H1 (cell line): ENCODE results near the gene CACNA1B. TPM values are rescaled to one million over a fixed set of nuclear protein-coding genes. Genes with fewer than 3 reads are reported as not detected.

ENCODE experiments used
- CTCF ChIA-PET: fragments of 300-600 bp; sonication (Branson Sonifier 250); formaldehyde crosslinking; loops from one replicate; lab custom pipeline; 2021; ENCODE audit not compliant: partially characterized antibody; lab: Charles Lee
- POLR2A ChIA-PET: fragments of 300-600 bp; sonication (Branson Sonifier 250); formaldehyde crosslinking; loops from one replicate; lab custom pipeline; 2021; ENCODE audit warnings: inconsistent platforms; ENCODE audit not compliant: partially characterized antibody; lab: Charles Lee
- DNase-seq, 2 experiments: peaks; one replicate each; pipeline versions ENCODE4 v3.0.0 to v3.0.0-alpha.2; 2010 to 2022; ENCODE audit warnings: low spot score in 2 of 2, low read depth in 1 of 2, mixed read lengths in 1 of 2
- FAIRE-seq: peaks from 2 replicates; lab custom pipeline; 2011; peaks lifted over from hg19 to GRCh38; lab: Jason Lieb, UNC
- H2AFZ ChIP-seq: 2 replicates; pipeline ENCODE4 v1.8.1; 2012; ENCODE audit warnings: low read length, inconsistent platforms
- H2AK5ac ChIP-seq: 2 replicates; pipeline ENCODE4 v1.6.1; 2013; ENCODE audit warnings: low read depth, low read length
- H2BK120ac ChIP-seq: replicated peaks from 2 replicates; pipeline ENCODE3; 2013; ENCODE audit warnings: low read depth, low read length, inconsistent platforms
- H2BK12ac ChIP-seq: 2 replicates; pipeline ENCODE4 v1.6.1; 2013; ENCODE audit warnings: low read depth, low read length
- H2BK15ac ChIP-seq: 2 replicates; pipeline ENCODE4 v1.6.1; 2013; ENCODE audit warnings: low read length
- H2BK20ac ChIP-seq: 2 replicates; pipeline ENCODE4 v1.6.1; 2013; ENCODE audit warnings: low read length
- H2BK5ac ChIP-seq: 2 replicates; pipeline ENCODE4 v1.6.1; 2013; ENCODE audit warnings: low read depth, low read length
- H3K14ac ChIP-seq: 2 replicates; pipeline ENCODE4 v1.6.1; 2013; ENCODE audit warnings: inconsistent platforms; ENCODE audit not compliant: insufficient read length
- H3K18ac ChIP-seq: 2 replicates; pipeline ENCODE4 v1.6.1; 2013; ENCODE audit warnings: low read length; ENCODE audit errors: extremely low read depth
- H3K23ac ChIP-seq: 2 replicates; pipeline ENCODE4 v1.6.1; 2013; ENCODE audit warnings: inconsistent platforms; ENCODE audit not compliant: insufficient read length
- H3K23me2 ChIP-seq: 2 replicates; pipeline ENCODE4 v1.6.1; 2013; ENCODE audit warnings: low read depth, low read length
- H3K27ac ChIP-seq: 2 replicates; pipeline ENCODE4 v1.6.1; 2011; ENCODE audit warnings: low read depth, low read length, inconsistent platforms
- H3K27me3 ChIP-seq, 4 experiments: replicated peaks in 1 of 4; 1 replicate in 1 of 4; 2 replicates in 3 of 4; pipeline versions ENCODE4 v1.6.1 to v1.8.1; 2011 to 2013; ENCODE audit warnings: low read length in 3 of 4, mild to moderate bottlenecking in 3 of 4, inconsistent platforms in 2 of 4, mixed read lengths in 2 of 4, moderate library complexity in 1 of 4; ENCODE audit not compliant: control insufficient read depth in 3 of 4, insufficient read depth in 3 of 4; ENCODE audit errors: extremely low read depth in 1 of 4
- H3K36me3 ChIP-seq, 4 experiments: 2 replicates each; pipeline versions ENCODE4 v1.6.1 to v1.8.1; 2011 to 2013; ENCODE audit warnings: mild to moderate bottlenecking in 4 of 4, low read length in 3 of 4, moderate library complexity in 2 of 4, control low read depth in 1 of 4, inconsistent platforms in 1 of 4; ENCODE audit not compliant: insufficient read depth in 4 of 4, control insufficient read depth in 2 of 4
- H3K4ac ChIP-seq: replicated peaks from 2 replicates; pipeline ENCODE3; 2013; ENCODE audit warnings: low read length, low read depth, mixed read lengths, inconsistent platforms; ENCODE audit not compliant: insufficient read length
- H3K4me1 ChIP-seq, 4 experiments: replicated peaks in 1 of 4; 1 replicate in 1 of 4; 2 replicates in 3 of 4; pipeline versions ENCODE4 v1.6.1 to v1.8.1; 2011 to 2013; ENCODE audit warnings: low read length in 3 of 4, inconsistent platforms in 2 of 4, mixed read lengths in 1 of 4; ENCODE audit not compliant: insufficient read depth in 4 of 4, control insufficient read depth in 3 of 4
- H3K4me2 ChIP-seq, 2 experiments: 2 replicates each; pipeline versions ENCODE4 v1.6.1 to v1.8.1; 2011 to 2013; ENCODE audit warnings: low read depth in 2 of 2, low read length in 2 of 2, control low read depth in 1 of 2, inconsistent platforms in 1 of 2, mild to moderate bottlenecking in 1 of 2; ENCODE audit not compliant: insufficient read depth in 1 of 2
- H3K4me3 ChIP-seq, 4 experiments: fragments of 200-600, 300-600 bp in 1 of 4; sonication (generic), shearing (Covaris generic), sonication (Bioruptor Twin) in 1 of 4; 2 replicates each; pipeline versions ENCODE4 v1.5.1 to v1.8.1; 2011 to 2016; ENCODE audit warnings: low read length in 4 of 4, low read depth in 3 of 4, control low read depth in 2 of 4, inconsistent platforms in 2 of 4, mild to moderate bottlenecking in 2 of 4, mixed read lengths in 1 of 4, moderate library complexity in 1 of 4; ENCODE audit not compliant: insufficient read depth in 2 of 4; ENCODE audit errors: extremely low read depth in 1 of 4
- H3K56ac ChIP-seq: replicated peaks from 2 replicates; pipeline ENCODE3; 2013; ENCODE audit warnings: low read depth, mild to moderate bottlenecking, mixed read lengths, low read length, inconsistent platforms; ENCODE audit not compliant: insufficient read length
- H3K79me1 ChIP-seq: 2 replicates; pipeline ENCODE4 v1.6.1; 2013; ENCODE audit warnings: low read depth, low read length, control low read depth
- H3K79me2 ChIP-seq, 2 experiments: 2 replicates each; pipeline versions ENCODE4 v1.6.1 to v1.8.1; 2012 to 2013; ENCODE audit warnings: low read length in 2 of 2, mild to moderate bottlenecking in 2 of 2, inconsistent platforms in 1 of 2; ENCODE audit not compliant: insufficient read depth in 2 of 2, control insufficient read depth in 1 of 2
- H3K9ac ChIP-seq, 4 experiments: replicated peaks in 1 of 4; 1 replicate in 1 of 4; 2 replicates in 3 of 4; pipeline versions ENCODE4 v1.6.1 to v1.8.1; 2011 to 2013; ENCODE audit warnings: low read depth in 3 of 4, low read length in 3 of 4, control low read depth in 2 of 4, mild to moderate bottlenecking in 2 of 4, moderate library complexity in 2 of 4, inconsistent platforms in 1 of 4; ENCODE audit errors: extremely low read depth in 1 of 4
- H3K9me3 ChIP-seq, 2 experiments: 2 replicates each; pipeline versions ENCODE4 v1.6.1 to v1.8.1; 2012 to 2013; ENCODE audit warnings: mild to moderate bottlenecking in 2 of 2, moderate library complexity in 2 of 2, control low read depth in 1 of 2, inconsistent platforms in 1 of 2, low read depth in 1 of 2, low read length in 1 of 2, mixed read lengths in 1 of 2; ENCODE audit not compliant: insufficient read depth in 2 of 2
- H4K20me1 ChIP-seq, 2 experiments: replicated peaks in 1 of 2; 2 replicates each; pipeline versions ENCODE3 to v1.8.1; 2011 to 2013; ENCODE audit warnings: inconsistent platforms in 2 of 2, low read length in 2 of 2, mild to moderate bottlenecking in 1 of 2; ENCODE audit not compliant: insufficient read depth in 2 of 2, control insufficient read depth in 1 of 2
- H4K5ac ChIP-seq: 2 replicates; pipeline ENCODE4 v1.6.1; 2013; ENCODE audit warnings: low read length, low read depth, mixed read lengths, inconsistent platforms; ENCODE audit not compliant: insufficient read length
- H4K8ac ChIP-seq: 2 replicates; pipeline ENCODE4 v1.8.0; 2013; ENCODE audit warnings: mild to moderate bottlenecking, moderate library complexity, low read length, inconsistent platforms; ENCODE audit not compliant: insufficient read depth; ENCODE audit errors: extremely low read depth
- H4K91ac ChIP-seq: replicated peaks from 2 replicates; pipeline ENCODE3; 2013; ENCODE audit warnings: low read length, mixed read lengths, inconsistent platforms; ENCODE audit not compliant: insufficient read length
- ASH2L ChIP-seq: fragments of 200-600, 300-600 bp; sonication (generic); IDR thresholded peaks from one replicate; pipeline ENCODE4 v1.7.1; 2017; ENCODE audit warnings: low read length
- CBX5 ChIP-seq: fragments of 300-800, 300-1000 bp; sonication (generic); IDR thresholded peaks from 2 replicates; pipeline ENCODE4 v1.7.1; 2016; ENCODE audit warnings: antibody characterized with exemption, low read length, low read depth
- EZH2 ChIP-seq: fragments of 200-600 bp; sonication (generic); IDR thresholded peaks from 2 replicates; pipeline ENCODE4 v1.7.1; 2012; ENCODE audit warnings: low read depth, mild to moderate bottlenecking, moderate library complexity, low read length, inconsistent platforms; ENCODE audit not compliant: severe bottlenecking
- FOSL1 ChIP-seq: IDR thresholded peaks from 2 replicates; pipeline ENCODE4 v1.6.1; 2011; ENCODE audit warnings: mild to moderate bottlenecking, low read depth, low read length, moderate library complexity; ENCODE audit not compliant: insufficient read depth
- HDAC2 ChIP-seq, 2 experiments: fragments of 300-600 bp in 1 of 2; sonication (generic) in 1 of 2; IDR thresholded peaks; 2 replicates each; pipeline ENCODE4 v1.6.1; 2011 to 2012; ENCODE audit warnings: low read depth in 2 of 2, low read length in 2 of 2, mild to moderate bottlenecking in 2 of 2, moderate library complexity in 2 of 2, borderline replicate concordance in 1 of 2, inconsistent platforms in 1 of 2
- NANOG ChIP-seq: IDR thresholded peaks from 2 replicates; pipeline ENCODE4 v1.6.1; 2011; ENCODE audit warnings: low read length, low read depth, mild to moderate bottlenecking, inconsistent platforms; ENCODE audit not compliant: insufficient read depth, poor library complexity, severe bottlenecking
- RFX5 ChIP-seq: IDR thresholded peaks from 2 replicates; pipeline ENCODE4 v1.6.1; 2011; ENCODE audit warnings: low read depth, low read length, improper control_type of control experiment, borderline replicate concordance
- SIRT6 ChIP-seq: IDR thresholded peaks from one replicate; pipeline ENCODE4 v1.7.1; 2012; ENCODE audit warnings: low read length, inconsistent platforms
- SP2 ChIP-seq: IDR thresholded peaks from 2 replicates; pipeline ENCODE4 v1.6.1; 2012; ENCODE audit warnings: mild to moderate bottlenecking, low read length, inconsistent platforms
- SP4 ChIP-seq: IDR thresholded peaks from 2 replicates; pipeline ENCODE4 v1.6.1; 2012; ENCODE audit warnings: low read length, inconsistent platforms
- SRF ChIP-seq: IDR thresholded peaks from 2 replicates; pipeline ENCODE4 v1.6.1; 2011; ENCODE audit warnings: mild to moderate bottlenecking, low read depth, low read length, moderate library complexity
- SUZ12 ChIP-seq: fragments of 200-600 bp; sonication (generic); IDR thresholded peaks from 2 replicates; pipeline ENCODE4 v1.6.1; 2012; ENCODE audit warnings: mild to moderate bottlenecking, inconsistent platforms, low read length, moderate library complexity, mixed read lengths
- WGBS, 2 experiments: shearing (Covaris generic) in 1 of 2; methylation state at CpG; one replicate each; pipeline versions ENCODE4 v1.1.6 to v1.1.7; 2013 to 2015; ENCODE audit warnings: low lambda C conversion rate in 2 of 2, mixed read lengths in 2 of 2, inconsistent platforms in 1 of 2, low coverage in 1 of 2, missing lambda C conversion rate in 1 of 2; ENCODE audit not compliant: insufficient replicate concordance in 2 of 2, insufficient coverage in 1 of 2, insufficient read length in 1 of 2; ENCODE audit errors: extremely low coverage in 1 of 2, missing lambda C conversion rate in 1 of 2; 5-methylcytosine and 5-hydroxymethylcytosine counted together
- polyA plus RNA-seq, 7 experiments: library from polyadenylated mRNA; depleted of rRNA in 3 of 7; stranded (reverse) in 5 of 7; unstranded in 2 of 7; fragments of >200 nt in 5 of 7; fragments of 200-250 nt in 2 of 7; gene quantifications; 1 replicate in 5 of 7; 2 replicates in 1 of 7; 4 replicates in 1 of 7; pipeline versions ENCODE4 v1.2.1 to v1.2.3, GENCODE V29; 2011 to 2013; ENCODE audit warnings: missing spikeins in 2 of 7, mixed read lengths in 2 of 7
- total RNA-seq: library from RNA; stranded (reverse); fragmentation: NEBNext Ultra II Directional; extraction: Animal tissue kit (Norgen Biotek cat#: 25700); gene quantifications from 2 replicates; pipeline ENCODE4 v1.2.1, GENCODE V29; 2021
- TF ChIP-seq, protein P1 (sequence below): IDR thresholded peaks from 2 replicates; pipeline ENCODE4 v1.6.1; 2012; ENCODE audit warnings: inconsistent platforms

Gene CACNA1B
- total and polyA plus RNA-seq, 2 of the 8 experiments (the other 6 are each of a cell fraction or from before 2014, with no cell fraction given) = 1.5 to 5.7 TPM

DNA sequence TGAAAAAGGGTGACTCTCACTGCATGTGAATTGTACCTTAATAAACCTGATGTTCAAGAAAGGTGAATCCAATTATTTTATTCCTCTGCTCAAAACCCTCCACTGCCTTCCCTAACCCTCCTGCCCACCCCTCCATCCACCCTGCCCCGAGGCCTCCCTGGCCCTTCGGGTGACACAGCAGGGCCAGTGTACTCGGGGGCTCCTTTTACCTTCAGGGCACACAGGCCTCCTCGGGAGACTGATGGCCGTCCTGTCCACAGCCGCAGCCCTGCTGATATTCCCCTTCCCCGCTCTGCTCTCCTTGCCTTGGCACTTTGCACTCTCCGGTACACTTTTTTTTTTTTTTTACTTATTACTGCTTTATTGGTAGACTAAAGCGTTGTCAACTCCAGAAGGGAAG is 234.0 kb downstream of the CACNA1B start:
- Histone ChIP-seq H3K14ac (no peak overlapping the region), H4K5ac (no peak overlapping the region), H2BK15ac (no peak overlapping the region), H3K4me3 (no peak overlapping the region), H3K9ac (no peak overlapping the region), H3K27me3 (no peaks in the 10 kb centered on the region), H3K56ac (no peak overlapping the region), H2BK12ac (no peak overlapping the region), H4K8ac (no peak overlapping the region), H3K4me1 (no peaks in the 10 kb centered on the region), H4K20me1 (no peaks in the 10 kb centered on the region), H2AFZ (no peak overlapping the region), H3K27ac (no peak overlapping the region), H4K91ac (no peak overlapping the region), H3K4me2 (no peak overlapping the region), H2AK5ac (no peak overlapping the region), H3K23me2 (no peaks in the 10 kb centered on the region), H2BK120ac (no peak overlapping the region), H3K79me2 (no peaks in the 10 kb centered on the region), H3K9me3 (peaks cover 58 to 69% of the 10 kb centered on the region in 2 experiments), H3K36me3 (no peaks in the 10 kb centered on the region), H2BK20ac (no peak overlapping the region), H3K79me1 (no peaks in the 10 kb centered on the region), H3K18ac (no peak overlapping the region), H2BK5ac (no peak overlapping the region), H3K4ac (no peak overlapping the region), H3K23ac (no peak overlapping the region)
- CTCF ChIA-PET = interaction anchor here (1.3 kb wide), 1 partner anchor 11 kb away, joined by 3 read pairs; no protein-coding TSS in a partner anchor
- POLR2A ChIA-PET = interaction anchor here (1.2 kb wide), 1 partner anchor 12 kb away, joined by 3 read pairs; no protein-coding TSS in a partner anchor
- DNase-seq = no peak
- WGBS, 2 experiments = 90% methylated on average over 9 of the region's 9 CpGs; no CpG with 5 or more reads in 1 of the 2 experiments
- TF ChIP-seq SRF = no peak
- no peak for TF ChIP-seq RFX5
- TF ChIP-seq SP2 = no peak
- no peak for TF ChIP-seq FOSL1
- TF ChIP-seq, protein P1, sequence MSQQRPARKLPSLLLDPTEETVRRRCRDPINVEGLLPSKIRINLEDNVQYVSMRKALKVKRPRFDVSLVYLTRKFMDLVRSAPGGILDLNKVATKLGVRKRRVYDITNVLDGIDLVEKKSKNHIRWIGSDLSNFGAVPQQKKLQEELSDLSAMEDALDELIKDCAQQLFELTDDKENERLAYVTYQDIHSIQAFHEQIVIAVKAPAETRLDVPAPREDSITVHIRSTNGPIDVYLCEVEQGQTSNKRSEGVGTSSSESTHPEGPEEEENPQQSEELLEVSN = no peak
- TF ChIP-seq CBX5 = no peak
- TF ChIP-seq SIRT6 = no peak
- TF ChIP-seq SUZ12 = no peak
- TF ChIP-seq ASH2L = no peak
- TF ChIP-seq HDAC2 (IDR thresholded peaks at IDR 0.05; ENCODE audit: borderline replicate concordance in 1 of 2, low read depth in 2 of 2, low read length in 2 of 2) = no peak
- TF ChIP-seq NANOG = no peak
- TF ChIP-seq EZH2 = no peak
- TF ChIP-seq SP4 = no peak
- no peak for FAIRE-seq
